GM18870 (cell line): Measurements from ENCODE around the gene HTR3E.

Experiments
- ATAC-seq: cut with Tn5 transposase; IDR thresholded peaks from one replicate; pipeline ENCODE4 v1.9.1; 2021; ENCODE audit warnings: moderate library complexity; ENCODE audit not compliant: unreplicated experiment

Gene HTR3E

GRCh38 chr3:184155644-184156521 lies 59.0 kb downstream of the HTR3E start:
- no peak for ATAC-seq

GRCh38 chr3:184156522-184156955 lies 59.7 kb downstream of the HTR3E start:
- ATAC-seq, result no peak
